RPMI8226 (cell line): ENCODE data around the gene PTPRN2.
"Not testable (repeated sequence)": the region's sequence is repeated elsewhere in the genome, so short reads cannot be mapped to it uniquely, and the experiment has no call there.

ENCODE experiments used
- DNase-seq: peaks from one replicate; pipeline ENCODE4 v3.0.0-alpha.2; 2015

Gene PTPRN2

GRCh38 chr7:158530800-158531609 lies 56.6 kb downstream of the PTPRN2 start:
- peak; percentile 49 for DNase-seq

GRCh38 chr7:158529181-158530096 lies 58.2 kb downstream of the PTPRN2 start:
- no peak for DNase-seq

DNA sequence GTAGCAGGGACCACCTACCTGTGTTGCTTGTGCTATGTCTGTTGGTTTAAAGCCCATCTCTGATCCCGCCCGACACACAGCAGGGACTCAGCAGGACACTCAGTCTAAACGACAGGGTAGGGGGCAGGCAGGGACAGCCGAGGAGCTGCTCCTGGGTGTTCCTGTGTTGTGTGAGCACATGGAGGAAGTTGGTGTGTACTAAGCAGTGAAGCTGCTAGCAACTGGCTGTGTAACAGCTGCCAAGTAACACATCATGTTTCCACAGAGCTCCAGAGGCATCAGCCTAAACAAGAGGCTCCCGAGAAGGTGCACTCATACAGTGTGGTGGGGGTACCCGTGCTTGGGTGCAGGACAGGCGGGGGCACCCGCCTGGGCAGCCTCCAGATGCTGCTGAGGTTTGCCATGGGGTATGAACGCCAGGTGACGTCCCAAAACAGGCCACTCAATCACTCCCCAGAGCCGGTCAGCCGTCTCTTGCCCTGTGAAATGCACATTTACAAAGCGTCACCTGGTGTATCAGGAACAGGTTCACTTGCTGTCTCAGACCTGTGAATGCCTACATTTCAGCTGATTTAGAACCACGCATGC lies 59.6 kb downstream of the PTPRN2 start:
- DNase-seq: no peak

GRCh38 chr7:158527495-158527894 lies 60.1 kb downstream of the PTPRN2 start:
- no peak for DNase-seq

- no peak for DNase-seq
Observed at GRCh38 chr7:158527038-158527437, 60.6 kb downstream of the PTPRN2 start.

- no peak for DNase-seq
Observed at GRCh38 chr7:158526531-158526930, 61.1 kb downstream of the PTPRN2 start.

DNA sequence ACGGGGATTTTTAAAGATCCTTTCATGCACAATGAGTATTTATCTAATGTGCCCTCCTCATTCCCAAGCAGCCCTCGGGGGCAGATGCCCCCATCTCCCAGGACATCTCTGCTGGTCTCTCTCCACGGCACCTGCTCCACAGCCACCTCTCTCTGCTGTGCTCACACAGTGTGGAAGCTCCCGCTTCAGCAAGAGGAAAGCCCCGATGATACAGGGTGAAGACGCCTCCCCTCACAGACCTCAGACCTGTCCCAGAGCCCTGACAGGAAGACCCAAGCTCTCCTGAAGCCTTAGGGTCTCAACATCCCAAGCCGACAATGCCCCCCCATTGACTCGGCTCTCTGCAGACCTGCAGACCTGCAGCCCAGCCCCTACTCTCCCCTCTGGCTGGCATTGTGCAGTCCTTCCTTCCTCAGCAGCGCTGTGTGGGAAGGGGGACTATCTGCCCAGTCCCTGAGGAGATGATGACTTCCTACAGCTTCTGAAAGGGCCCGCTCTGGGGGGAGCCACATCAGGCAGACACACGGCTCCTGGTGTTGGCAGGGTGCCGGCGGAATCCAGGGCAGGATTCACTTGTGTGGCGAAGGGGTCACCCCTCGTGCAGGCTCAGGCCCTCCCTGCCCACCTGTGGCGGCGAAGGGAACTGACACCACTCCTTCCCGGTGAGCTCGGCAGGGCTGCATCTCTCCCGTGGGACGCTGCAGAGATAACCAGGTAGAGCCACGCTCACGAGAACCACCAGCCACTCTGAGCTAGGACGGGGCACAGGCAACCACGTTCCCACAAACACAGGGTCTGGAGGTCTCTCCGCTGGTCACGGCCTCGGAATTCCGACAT lies 61.8 kb downstream of the PTPRN2 start:
- no peak for DNase-seq

GRCh38 chr7:158524749-158525635 lies 62.6 kb downstream of the PTPRN2 start:
- no peak for DNase-seq

DNA sequence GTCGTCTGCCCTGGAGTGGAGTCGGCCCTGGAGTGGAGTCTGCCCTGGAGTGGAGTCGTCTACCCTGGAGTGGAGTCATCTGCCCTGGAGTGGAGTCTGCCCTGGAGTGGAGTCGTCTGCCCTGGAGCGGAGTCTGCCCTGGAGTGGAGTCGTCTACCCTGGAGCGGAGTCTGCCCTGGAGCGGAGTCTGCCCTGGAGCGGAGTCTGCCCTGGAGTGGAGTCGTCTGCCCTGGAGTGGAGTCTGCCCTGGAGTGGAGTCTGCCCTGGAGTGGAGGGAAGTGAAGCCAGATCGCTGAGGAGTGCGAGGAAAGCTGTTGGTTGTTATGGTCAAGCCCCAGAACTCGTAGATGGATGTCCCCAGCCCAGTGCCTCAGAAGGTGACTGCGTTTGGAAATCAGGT lies 63.3 kb downstream of the PTPRN2 start:
- DNase-seq: peak; percentile 24

DNA sequence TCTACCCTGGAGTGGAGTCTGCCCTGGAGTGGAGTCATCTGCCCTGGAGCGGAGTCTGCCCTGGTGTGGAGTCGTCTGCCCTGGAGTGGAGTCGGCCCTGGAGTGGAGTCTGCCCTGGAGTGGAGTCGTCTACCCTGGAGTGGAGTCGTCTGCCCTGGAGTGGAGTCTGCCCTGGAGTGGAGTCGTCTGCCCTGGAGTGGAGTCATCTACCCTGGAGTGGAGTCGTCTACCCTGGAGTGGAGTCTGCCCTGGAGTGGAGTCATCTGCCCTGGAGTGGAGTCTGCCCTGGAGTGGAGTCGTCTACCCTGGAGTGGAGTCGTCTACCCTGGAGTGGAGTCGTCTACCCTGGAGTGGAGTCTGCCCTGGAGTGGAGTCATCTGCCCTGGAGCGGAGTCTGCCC lies 63.7 kb downstream of the PTPRN2 start:
- not testable (repeated sequence) for DNase-seq

- not testable (repeated sequence) for DNase-seq
Observed at GRCh38 chr7:158523165-158523856, 64.3 kb downstream of the PTPRN2 start.

DNA sequence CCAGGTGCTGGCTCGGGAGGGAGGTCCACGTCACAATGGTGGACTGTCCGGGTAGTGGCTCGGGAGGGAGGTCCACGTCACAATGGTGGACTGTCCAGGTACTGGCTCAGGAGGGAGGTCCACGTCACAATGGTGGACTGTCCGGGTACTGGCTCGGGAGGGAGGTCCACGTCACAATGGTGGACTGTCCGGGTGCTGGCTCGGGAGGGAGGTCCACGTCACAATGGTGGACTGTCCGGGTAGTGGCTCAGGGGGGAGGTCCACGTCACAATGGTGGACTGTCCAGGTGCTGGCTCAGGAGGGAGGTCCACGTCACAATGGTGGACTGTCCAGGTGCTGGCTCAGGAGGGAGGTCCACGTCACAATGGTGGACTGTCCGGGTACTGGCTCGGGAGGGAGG lies 65.8 kb downstream of the PTPRN2 start:
- DNase-seq: not testable (repeated sequence)

- DNase-seq: no peak
Observed at GRCh38 chr7:158520825-158521224, 66.8 kb downstream of the PTPRN2 start.

- no peak for DNase-seq
Observed at GRCh38 chr7:158519633-158520174, 67.9 kb downstream of the PTPRN2 start.

DNA sequence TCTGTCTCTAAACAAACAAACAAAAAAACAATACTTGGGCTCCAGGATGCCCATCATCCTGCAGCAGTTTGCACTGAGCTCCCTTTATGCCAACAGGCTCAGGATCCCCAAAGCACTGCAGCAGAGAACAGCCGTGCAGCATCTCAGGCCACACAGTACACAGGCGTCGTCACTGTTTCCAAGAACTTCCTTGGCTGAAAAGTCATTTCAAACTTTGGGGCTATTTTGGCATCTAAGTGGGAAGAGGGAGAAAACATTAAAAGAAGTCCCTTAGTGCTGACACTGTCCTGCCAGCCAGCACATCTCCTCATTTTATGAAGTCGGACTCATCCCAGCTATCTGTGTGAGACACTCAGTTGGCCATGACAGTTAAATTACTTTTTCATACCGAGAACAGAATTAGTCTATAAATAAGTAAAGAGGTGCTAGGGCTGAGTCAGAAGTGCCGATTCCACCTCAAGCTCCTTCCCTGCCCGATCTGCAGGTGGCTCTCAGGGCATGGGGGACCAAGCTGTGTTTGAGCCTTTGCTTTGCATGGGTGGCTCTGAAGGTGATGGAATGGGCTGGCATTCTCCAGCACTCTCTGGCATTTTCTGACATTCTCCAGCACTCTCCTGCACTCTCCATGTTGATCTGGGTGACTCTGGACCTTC lies 68.5 kb downstream of the PTPRN2 start:
- DNase-seq: no peak

GRCh38 chr7:158517571-158517970 lies 70.1 kb downstream of the PTPRN2 start:
- no peak for DNase-seq

GRCh38 chr7:158517072-158517471 lies 70.6 kb downstream of the PTPRN2 start:
- DNase-seq: no peak

- DNase-seq: no peak
Observed at GRCh38 chr7:158516524-158516923, 71.1 kb downstream of the PTPRN2 start.

- DNase-seq: no peak
Observed at GRCh38 chr7:158512869-158513268, 74.8 kb downstream of the PTPRN2 start.

DNA sequence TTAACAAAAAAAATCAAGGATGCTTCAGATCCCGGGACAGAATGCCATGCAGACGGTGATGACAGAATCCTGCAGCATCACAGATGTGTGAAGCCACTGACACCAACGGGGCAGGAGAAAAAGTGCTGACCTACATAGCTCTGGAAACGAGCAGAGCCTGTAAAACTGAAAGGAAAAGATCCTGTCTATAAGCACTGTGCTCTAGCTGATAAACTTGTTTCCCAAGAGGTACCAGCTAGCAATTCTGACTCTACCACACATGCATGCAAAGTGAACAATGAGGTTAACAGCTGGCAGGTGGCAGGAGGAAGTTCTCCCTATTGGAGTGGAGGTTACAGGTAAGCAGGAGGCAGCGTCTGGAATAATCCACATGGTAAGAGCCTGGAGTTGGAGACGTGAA lies 75.6 kb downstream of the PTPRN2 start:
- no peak for DNase-seq
